Measurements from ENCODE around the gene PIGL. TPM values are rescaled to one million over a fixed set of nuclear protein-coding genes. Genes with fewer than 3 reads are reported as not detected.

The PIGL gene
- total RNA-seq, 1 experiment from 2014 or later, result 44.1 TPM

GRCh38 chr17:16302856-16303255 is 85.8 kb downstream of the PIGL start:
- ChIA-PET POLR2A (no interaction called here), CTCF (interaction anchor here (2.2 kb wide), 1 partner anchor 17 kb away, joined by 6 read pairs; no protein-coding TSS in a partner anchor)
- DNase-seq (ENCODE audit: low spot score) (no peak), ATAC-seq (no peak)
- Mint-ChIP-seq H3K4me1 (no peaks in the 10 kb centered on the region), H3K27me3 (ENCODE audit: low read depth) (no peaks in the 10 kb centered on the region), H3K36me3 (peaks cover 6% of the 10 kb centered on the region; the same call in 1 of the 2 replicates), H3K27ac (no peak overlapping the region), H3K4me3 (no peak overlapping the region), H3K9me3 (no peaks in the 10 kb centered on the region)
- TF ChIP-seq ZNF425 (CRISPR knock-in tag; conservative IDR thresholded peaks at IDR 0.05) (no peak), SMAD3 (CRISPR knock-in tag; IDR thresholded peaks at IDR 0.05; ENCODE audit: borderline replicate concordance) (no peak), ZMAT4 (CRISPR knock-in tag; IDR thresholded peaks at IDR 0.05) (no peak)

- H3K9me3 Mint-ChIP-seq, result no peaks in the 10 kb centered on the region
These were observed 87.8 kb downstream of the PIGL start for GRCh38 chr17:16304830-16305229.

More at GRCh38 chr17:16304830-16305229, 87.8 kb downstream of the PIGL start:
- DNase-seq (ENCODE audit: low spot score), result peak; percentile 26
- Mint-ChIP-seq H3K36me3 (peaks cover 6% of the 10 kb centered on the region; the same call in 1 of the 2 replicates), H3K4me3 (no peak overlapping the region), H3K27me3 (ENCODE audit: low read depth) (no peaks in the 10 kb centered on the region), H3K27ac (no peak overlapping the region), H3K4me1 (no peaks in the 10 kb centered on the region)
- ATAC-seq, result peak; percentile 88
- TF ChIP-seq ZBTB21 (CRISPR knock-in tag; IDR thresholded peaks at IDR 0.05; ENCODE audit: borderline replicate concordance) (no peak), GTF2I (CRISPR knock-in tag; conservative IDR thresholded peaks at IDR 0.05) (0 out of 2 replicates have a peak, but pooled peaks have one; percentile 25), FOXJ3 (CRISPR knock-in tag; IDR thresholded peaks at IDR 0.05; ENCODE audit: borderline replicate concordance) (no peak), ZBTB43 (CRISPR knock-in tag; IDR thresholded peaks at IDR 0.05) (no peak), ZNF263 (CRISPR knock-in tag; IDR thresholded peaks at IDR 0.05; ENCODE audit: low read depth) (no peak), ZNF121 (CRISPR knock-in tag; IDR thresholded peaks at IDR 0.05) (peak; percentile 97), ARID4B (CRISPR knock-in tag; IDR thresholded peaks at IDR 0.05; ENCODE audit: borderline replicate concordance) (no peak), SP1 (CRISPR knock-in tag; conservative IDR thresholded peaks at IDR 0.05) (no peak)
- CTCF ChIA-PET, result interaction anchor here (0.8 to 2.5 kb wide), 10 partner anchors 11 to 279 kb away, joined by 3 to 14 read pairs (median 3); no protein-coding TSS in a partner anchor
- POLR2A ChIA-PET, result no interaction called here

Measured in WTC11 (cell line).